Lung (tissue), 12 donors: ENCODE measurements around the gene MNS1. TPM values are rescaled to one million over a fixed set of nuclear protein-coding genes. Genes with fewer than 3 reads are reported as not detected.
A peak's percentile ranks its signal among the peaks of the same experiment; 100 is the strongest.
"Not testable (repeated sequence)": the region's sequence is repeated elsewhere in the genome, so short reads cannot be mapped to it uniquely, and the experiment has no call there.

Experiments
- ATAC-seq: fragments of 200-7000 bp; cut with Tn5 transposase; one replicate; pipeline ENCODE4 v1.9.1; 2020; ENCODE audit warnings: moderate number of reproducible peaks; ENCODE audit not compliant: insufficient read depth, low FRiP score
- DNase-seq, 3 donors: peaks; one replicate each; pipeline ENCODE4 v3.0.0-alpha.2; 2013 to 2017
- H3K27ac ChIP-seq, 2 donors: one replicate each; pipeline ENCODE4 v1.5.1; 2013; ENCODE audit warnings: mild to moderate bottlenecking in 2 of 2, moderate library complexity in 2 of 2, control low read depth in 1 of 2, inconsistent platforms in 1 of 2, low read depth in 1 of 2, low read length in 1 of 2
- H3K27me3 ChIP-seq, 3 donors: one replicate each; pipeline ENCODE4 v1.5.1; 2013; ENCODE audit warnings: low read length in 2 of 3; ENCODE audit not compliant: control insufficient read depth in 3 of 3, insufficient read depth in 3 of 3
- H3K36me3 ChIP-seq, 4 donors: one replicate each; pipeline ENCODE4 v1.5.1; 2013; ENCODE audit warnings: low read length in 4 of 4, mild to moderate bottlenecking in 1 of 4, moderate library complexity in 1 of 4; ENCODE audit not compliant: control insufficient read depth in 4 of 4, insufficient read depth in 4 of 4
- H3K4me1 ChIP-seq, 5 donors: one replicate each; pipeline ENCODE4 v1.5.1; 2013; ENCODE audit warnings: low read length in 5 of 5, mild to moderate bottlenecking in 2 of 5, moderate library complexity in 1 of 5; ENCODE audit not compliant: control insufficient read depth in 5 of 5, insufficient read depth in 5 of 5
- H3K4me3 ChIP-seq: one replicate; pipeline ENCODE4 v1.5.1; 2013; ENCODE audit warnings: mild to moderate bottlenecking, control low read depth, moderate library complexity
- H3K9ac ChIP-seq, 2 donors: one replicate each; pipeline ENCODE4 v1.5.1; 2013; ENCODE audit warnings: low read length in 2 of 2, control low read depth in 1 of 2; ENCODE audit not compliant: insufficient read depth in 1 of 2
- H3K9me3 ChIP-seq, 4 donors: one replicate each; pipeline ENCODE4 v1.5.1; 2013; ENCODE audit warnings: low read length in 3 of 4, mild to moderate bottlenecking in 1 of 4, moderate library complexity in 1 of 4; ENCODE audit not compliant: control insufficient read depth in 4 of 4, insufficient read depth in 3 of 4
- CTCF ChIP-seq: IDR thresholded peaks from 2 replicates; pipeline ENCODE4 v1.5.1; 2012; ENCODE audit warnings: mild to moderate bottlenecking; ENCODE audit errors: control extremely low read depth, extremely low read depth
- WGBS, 2 donors: extraction: QIAGEN DNeasy Blood & Tissue Kit; methylation state at CpG; one replicate each; pipeline ENCODE4 v1.1.7; 2013; 5-methylcytosine and 5-hydroxymethylcytosine counted together
- polyA plus RNA-seq, 2 donors: library from polyadenylated mRNA; stranded (reverse); fragments of 200-250 nt; gene quantifications; one replicate each; pipeline ENCODE4 v1.2.1, GENCODE V29; 2013
- total RNA-seq, 2 donors: library from RNA; depleted of rRNA in 1 of 2; stranded (reverse); fragments of >200 nt in 1 of 2; gene quantifications; one replicate each; pipeline ENCODE4 v1.2.1, GENCODE V29; 2014 to 2021
- donor health status: control.
- donor health status: control.
- donor health status: Bipolar disorder and iron deficiency.
- donor health status: healthy.
- donor health status: DM: yes; HTN: yes; CAD: no.

Gene MNS1
- total and polyA plus RNA-seq, 4 donors: 3.2 to 7.8 (median 6.6) TPM

GRCh38 chr15:56491110-56491722, 26.3 kb upstream of the MNS1 start:
- WGBS, 2 donors: 40 to 43% methylated on average over 5 of the region's 5 CpGs
- no peak for ATAC-seq
- H3K4me3 ChIP-seq: no peak overlapping the region
- H3K9me3 ChIP-seq: no peaks in the 10 kb centered on the region
- no peaks in the 10 kb centered on the region for H3K36me3 ChIP-seq
- H3K9ac ChIP-seq: no peak overlapping the region
- TF ChIP-seq CTCF: peak; percentile 40
- H3K27me3 ChIP-seq: no peaks in the 10 kb centered on the region
- H3K27ac ChIP-seq: no peak overlapping the region
- peaks cover 0 to 4% (median 0%) of the 10 kb centered on the region in 5 donors for H3K4me1 ChIP-seq
- DNase-seq: peak; percentile 73 to 92 (median 84)

- Histone ChIP-seq H3K9ac (no peak overlapping the region), H3K4me1 (peaks cover 0 to 4% (median 0%) of the 10 kb centered on the region in 5 donors), H3K4me3 (no peak overlapping the region), H3K9me3 (peaks cover 0 to 1% (median 0%) of the 10 kb centered on the region in 4 donors), H3K27me3 (no peaks in the 10 kb centered on the region), H3K36me3 (no peaks in the 10 kb centered on the region), H3K27ac (no peak overlapping the region)
- no peak for DNase-seq
- 94 to 100% methylated on average over 1 of the region's 1 CpG for WGBS, 2 donors
- ATAC-seq: no peak
- no peak for TF ChIP-seq CTCF
These were observed 25.5 kb upstream of the MNS1 start for GRCh38 chr15:56490461-56490860.

GRCh38 chr15:56486206-56486605, 21.3 kb upstream of the MNS1 start:
- not testable (repeated sequence) for ATAC-seq, H3K4me3 ChIP-seq, H3K27ac ChIP-seq, H3K36me3 ChIP-seq, H3K9me3 ChIP-seq, H3K9ac ChIP-seq, H3K27me3 ChIP-seq, H3K4me1 ChIP-seq, DNase-seq
- 89 to 98% methylated on average over 2 of the region's 2 CpGs for WGBS, 2 donors

GRCh38 chr15:56485426-56485825, 20.5 kb upstream of the MNS1 start:
- H3K9me3 ChIP-seq, ATAC-seq, H3K27me3 ChIP-seq, H3K36me3 ChIP-seq, DNase-seq, H3K4me1 ChIP-seq, H3K9ac ChIP-seq, H3K27ac ChIP-seq, H3K4me3 ChIP-seq: not testable (repeated sequence)
- WGBS, 2 donors: 93 to 100% methylated on average over 3 of the region's 3 CpGs
